Adrenal gland (tissue), 12 donors: ENCODE results near the gene EXOC4. TPM values are rescaled to one million over a fixed set of nuclear protein-coding genes. Genes with fewer than 3 reads are reported as not detected.

Experiments
- DNase-seq, 7 donors: peaks; one replicate each; pipeline ENCODE4 v3.0.0-alpha.2; 2019 to 2020
- H3K27ac ChIP-seq, 5 donors: fragments of 200-600 bp; sonication (generic) in 4 of 5; 1 replicate in 3 of 5; 2 replicates in 2 of 5; pipeline versions ENCODE4 v1.5.1 to v1.8.0; 2016 to 2020; ENCODE audit warnings: mild to moderate bottlenecking in 1 of 5
- H3K27me3 ChIP-seq: fragments of 200-600 bp; 2 replicates; pipeline ENCODE4 v1.8.0; 2021
- H3K36me3 ChIP-seq, 2 donors: fragments of 200-600 bp; replicated peaks in 1 of 2; 1 replicate in 1 of 2; 2 replicates in 1 of 2; pipeline versions ENCODE4 v1.5.1 to v1.8.0; 2018 to 2022
- H3K4me1 ChIP-seq, 2 donors: fragments of 200-600 bp; replicated peaks in 1 of 2; 1 replicate in 1 of 2; 2 replicates in 1 of 2; pipeline versions ENCODE4 v1.5.1 to v1.8.0; 2018 to 2021
- H3K4me3 ChIP-seq, 4 donors: fragments of 200-600 bp; sonication (generic) in 3 of 4; one replicate each; pipeline ENCODE4 v1.5.1; 2016 to 2018
- H3K9me3 ChIP-seq, 3 donors: fragments of 200-600 bp; sonication (generic) in 1 of 3; replicated peaks in 1 of 3; 1 replicate in 2 of 3; 2 replicates in 1 of 3; pipeline versions ENCODE4 v1.5.1 to v1.8.0; 2016 to 2021
- CTCF ChIP-seq, 6 experiments: fragments of 450-650 bp in 4 of 6; fragments of 200-600 bp in 2 of 6; sonication (generic) in 1 of 6; IDR thresholded peaks; 1 replicate in 5 of 6; 2 replicates in 1 of 6; pipeline versions ENCODE4 v1.5.1 to v1.8.0; 2016 to 2021; ENCODE audit warnings: antibody characterized with exemption in 6 of 6, mild to moderate bottlenecking in 2 of 6, moderate library complexity in 1 of 6
- POLR2A ChIP-seq, 2 donors: fragments of 450-650 bp; IDR thresholded peaks; one replicate each; pipeline ENCODE4 v1.6.1; 2017; ENCODE audit warnings: antibody characterized with exemption in 2 of 2, mild to moderate bottlenecking in 2 of 2, moderate library complexity in 1 of 2
- WGBS, 4 donors: extraction: QIAGEN DNeasy Blood & Tissue Kit in 2 of 4; methylation state at CpG; one replicate each; pipeline versions ENCODE4 v1.1.5 to v1.1.7; 2013 to 2017; 5-methylcytosine and 5-hydroxymethylcytosine counted together
- intact Hi-C, 2 donors: fragments of 100-400 bp; cut with DNase I; formaldehyde crosslinking; loops; one replicate each; pipeline versions ENCODE4 v1.14.1 to v1.15.0; 2022 to 2023
- polyA plus RNA-seq, 3 donors: library from polyadenylated mRNA; stranded (reverse); fragments of 200-250 nt in 2 of 3; fragments of 350-450 nt in 1 of 3; fragmentation: Illumina TruSeq in 1 of 3; extraction: RNeasy Lipid Tissue Mini Kit (QIAGEN cat#74804) in 1 of 3; gene quantifications; one replicate each; pipeline ENCODE4 v1.2.3, GENCODE V29; 2013 to 2014
- total RNA-seq, 9 donors: library from RNA; depleted of rRNA in 4 of 9; stranded (reverse); fragments of >200 nt in 4 of 9; fragments of 120-200 nt in 1 of 9; fragmentation: NEBNext Ultra II Directional in 1 of 9; extraction: Animal tissue kit (Norgen Biotek cat#: 25700) in 1 of 9; gene quantifications; one replicate each; pipeline versions ENCODE4 v1.1.0 to v1.2.4, GENCODE V29; 2013 to 2023
- donor health status: healthy with polysubstance abuse.
- donor health status: Bipolar disorder and iron deficiency.
- donor health status: DM: yes; HTN: yes; CAD: no.
- donor health status: DM: no; HTN: no; CAD: no.
- donor health status: DM: no; HTN: no; CAD: no.
- donor health status: DM: yes; HTN: yes; CAD: no.

EXOC4 gene
- total and polyA plus RNA-seq, 12 donors, result 12.5 to 93.8 (median 67.4) TPM

DNA sequence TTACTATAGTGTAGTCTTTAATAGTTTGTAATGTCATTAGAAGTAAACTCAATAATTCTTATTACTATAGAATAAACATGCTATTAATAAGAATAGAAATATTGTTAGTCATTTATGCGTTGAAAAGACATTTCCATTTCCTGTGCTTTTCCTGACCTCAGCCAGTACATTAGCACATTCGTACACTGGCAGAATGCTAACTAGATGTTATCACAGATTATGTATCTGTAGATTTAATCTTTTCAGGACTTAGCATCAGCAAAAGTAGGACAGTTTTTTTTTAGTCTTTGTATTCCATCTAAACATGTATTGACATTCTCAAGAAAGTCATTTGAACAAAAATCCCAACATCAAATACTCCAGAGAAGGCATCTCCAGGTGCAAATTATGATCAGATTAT is 158.5 kb downstream of the EXOC4 start:
- H3K27me3 ChIP-seq, result no peaks in the 10 kb centered on the region
- H3K36me3 ChIP-seq, result no peaks in the 10 kb centered on the region
- H3K4me1 ChIP-seq, result peaks cover 9 to 11% of the 10 kb centered on the region in 2 donors
- TF ChIP-seq POLR2A (IDR thresholded peaks at IDR 0.05) (no peak), CTCF (IDR thresholded peaks at IDR 0.05) (no peak)
- DNase-seq, result no peak
- H3K9me3 ChIP-seq, result no peaks in the 10 kb centered on the region
- intact Hi-C loops, result no loop called here
- 46 to 51% (median 48%) methylated on average over 2 of the region's 2 CpGs for WGBS, 4 donors
- H3K4me3 ChIP-seq, result no peak overlapping the region
- H3K27ac ChIP-seq, result no peak overlapping the region

GRCh38 chr7:133412942-133413341 is 160.1 kb downstream of the EXOC4 start:
- Histone ChIP-seq H3K4me3 (no peak overlapping the region), H3K9me3 (no peaks in the 10 kb centered on the region), H3K36me3 (no peaks in the 10 kb centered on the region), H3K4me1 (peaks cover 9 to 11% of the 10 kb centered on the region in 2 donors), H3K27ac (no peak overlapping the region), H3K27me3 (no peaks in the 10 kb centered on the region)
- no peak for TF ChIP-seq POLR2A (IDR thresholded peaks at IDR 0.05)
- no peak for TF ChIP-seq CTCF (IDR thresholded peaks at IDR 0.05)
- WGBS, 4 donors, result 64 to 69% (median 67%) methylated on average over 3 of the region's 3 CpGs
- intact Hi-C loops, result no loop called here
- no peak for DNase-seq

DNA sequence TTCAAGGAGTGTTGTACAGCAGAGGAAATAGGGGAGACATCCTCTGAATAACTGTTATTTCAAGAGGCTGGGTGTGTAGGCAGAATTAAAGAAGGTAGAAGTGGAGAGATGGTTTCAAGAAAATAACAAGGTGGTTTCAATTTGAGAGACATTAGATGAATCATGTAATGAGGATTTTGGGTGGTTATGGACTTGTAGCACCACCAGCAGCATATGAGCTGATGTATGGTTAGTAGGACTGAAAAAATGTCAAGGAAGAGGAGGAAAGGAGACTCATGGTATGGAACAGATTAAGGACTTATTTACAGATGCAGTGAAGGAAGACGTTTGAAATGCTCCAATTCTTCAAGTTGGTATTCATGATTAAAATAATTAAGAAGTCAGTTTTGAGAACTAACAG is 166.2 kb downstream of the EXOC4 start:
- Histone ChIP-seq H3K27ac (no peak overlapping the region), H3K9me3 (no peaks in the 10 kb centered on the region), H3K27me3 (no peaks in the 10 kb centered on the region), H3K36me3 (no peaks in the 10 kb centered on the region), H3K4me3 (no peak overlapping the region), H3K4me1 (no peaks in the 10 kb centered on the region)
- WGBS, 4 donors, result 77 to 86% (median 83%) methylated on average over 1 of the region's 1 CpG
- no peak for DNase-seq
- intact Hi-C loops, result no loop called here
- TF ChIP-seq POLR2A (IDR thresholded peaks at IDR 0.05) (no peak), CTCF (IDR thresholded peaks at IDR 0.05) (no peak)

DNA sequence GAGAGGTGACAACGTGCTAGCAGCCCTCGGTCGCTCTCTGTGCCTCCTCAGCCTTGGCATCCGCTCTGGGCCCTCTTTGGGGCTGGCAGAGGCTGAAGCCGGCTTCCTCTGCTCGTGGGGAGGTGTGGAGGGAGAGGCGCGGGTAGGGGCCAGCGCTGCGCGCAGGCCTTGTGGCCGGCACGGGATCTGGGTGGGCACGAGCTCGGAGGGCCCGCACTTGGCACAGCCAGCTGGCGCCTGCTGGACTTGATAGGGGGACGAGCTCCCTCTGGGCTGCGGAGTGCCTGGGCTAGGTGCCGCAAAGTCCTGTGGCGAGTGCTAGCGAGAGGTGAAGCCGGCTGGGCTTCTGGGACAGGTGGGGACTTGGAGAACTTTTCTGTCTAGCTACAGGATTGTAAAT is 170.7 kb downstream of the EXOC4 start:
- WGBS, 4 donors, result 94 to 98% (median 96%) methylated on average over 22 to 23 of the region's 23 CpGs
- no peaks in the 10 kb centered on the region for H3K27me3 ChIP-seq
- no peak for DNase-seq

More for the DNA sequence above, 170.7 kb downstream of the EXOC4 start:
- intact Hi-C loops, result no loop called here
- TF ChIP-seq CTCF (IDR thresholded peaks at IDR 0.05) (no peak), POLR2A (IDR thresholded peaks at IDR 0.05) (no peak)
- Histone ChIP-seq H3K4me3 (no peak overlapping the region), H3K9me3 (no peaks in the 10 kb centered on the region), H3K27ac (no peak overlapping the region), H3K36me3 (no peaks in the 10 kb centered on the region), H3K4me1 (no peaks in the 10 kb centered on the region)
